ENCODE measurements around the gene SLCO4A1.

Gene SLCO4A1

DNA sequence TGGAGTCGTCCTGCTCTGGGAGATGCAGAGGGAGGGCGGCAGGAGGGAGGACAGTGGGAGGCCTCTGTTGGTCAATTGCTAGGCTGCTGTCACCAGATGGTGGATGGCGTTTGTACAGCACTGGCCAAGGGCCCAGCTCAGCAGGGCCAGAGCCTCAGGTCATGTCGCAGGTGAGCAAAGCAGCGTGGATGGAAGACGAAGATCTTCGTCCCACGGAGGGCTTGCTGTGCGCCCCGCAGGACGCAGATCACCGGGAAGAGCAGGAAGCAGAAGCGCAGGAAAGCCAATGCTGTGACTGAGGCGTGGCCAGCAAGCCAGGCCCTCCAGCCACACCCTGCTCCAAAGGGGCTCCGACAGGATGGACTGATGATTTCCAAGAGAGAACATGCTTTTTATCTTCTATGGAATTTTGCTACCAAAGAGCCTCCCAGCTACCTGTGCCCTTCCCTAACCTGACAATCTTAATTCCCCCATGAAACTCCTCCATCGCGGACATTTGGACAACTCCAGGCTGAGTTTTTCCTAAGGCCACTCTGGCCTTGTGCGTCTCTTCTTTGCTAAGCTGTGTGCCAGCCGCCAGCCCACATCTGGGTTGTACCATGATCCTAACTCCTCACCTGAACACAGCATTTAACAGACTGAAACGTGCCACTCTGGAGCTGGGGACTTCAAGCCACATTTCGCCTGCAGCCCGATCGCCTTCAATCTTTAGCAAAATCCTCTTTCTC, 3.5 kb upstream of the SLCO4A1 start:
- DNase-seq = no peak

DNA sequence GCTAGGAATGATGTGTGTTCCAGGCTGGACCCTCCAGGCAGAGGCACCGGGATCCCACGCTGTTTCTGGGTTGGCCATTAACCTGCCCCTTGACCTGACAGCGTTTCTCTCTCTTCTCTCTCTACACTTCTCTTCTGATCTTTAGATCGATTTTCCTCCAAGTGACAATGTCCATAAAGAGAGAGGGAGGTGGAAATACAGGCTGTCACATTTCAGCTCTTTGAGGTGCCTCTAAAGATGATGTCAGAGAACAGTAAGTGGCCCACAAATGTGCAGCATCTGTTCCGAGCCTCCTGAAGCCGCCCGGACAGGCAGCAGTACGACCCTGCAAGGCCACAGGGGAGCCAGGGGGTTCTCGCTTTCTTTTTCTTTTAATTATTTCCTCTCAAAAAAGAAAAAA, 2.5 kb upstream of the SLCO4A1 start:
- no peak for DNase-seq

- DNase-seq = no peak
These were observed 1.4 kb upstream of the SLCO4A1 start for GRCh38 chr20:62640870-62641269.

DNA sequence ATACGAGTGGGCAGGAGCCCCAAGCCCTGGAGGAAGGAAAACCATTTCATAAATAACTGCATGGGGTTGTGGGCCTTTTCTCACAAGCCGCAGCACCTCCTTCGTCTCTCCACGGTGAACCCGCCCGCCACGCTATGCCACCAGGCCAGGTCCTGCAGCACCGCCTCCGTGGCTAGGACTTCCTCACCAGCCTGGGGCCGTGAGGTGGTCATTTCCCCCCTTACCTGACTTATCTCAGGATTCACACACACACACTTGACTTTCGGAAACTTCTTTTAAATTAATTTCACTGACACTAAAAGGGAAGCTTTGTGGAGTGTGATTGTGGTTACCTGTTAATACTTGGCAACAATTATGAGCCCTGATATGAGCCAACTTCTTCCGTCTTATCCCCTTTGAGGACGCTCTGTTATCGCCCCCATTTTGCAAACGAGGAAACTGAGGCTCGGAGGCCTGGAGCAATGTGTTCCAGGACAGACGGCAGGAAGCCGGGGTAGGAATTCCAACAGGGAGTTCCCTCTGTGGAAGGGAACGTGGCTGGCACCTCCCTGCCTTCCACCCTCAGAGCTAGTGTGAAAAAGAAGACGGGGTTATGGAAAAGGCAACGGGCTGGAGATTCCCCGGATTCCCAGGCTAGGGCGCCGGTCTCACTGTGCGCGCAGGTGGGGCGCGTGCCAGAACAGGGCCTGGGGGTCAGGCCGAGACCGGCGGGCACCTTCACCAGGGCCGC, 817 bp upstream of the SLCO4A1 start:
- no peak for DNase-seq

DNA sequence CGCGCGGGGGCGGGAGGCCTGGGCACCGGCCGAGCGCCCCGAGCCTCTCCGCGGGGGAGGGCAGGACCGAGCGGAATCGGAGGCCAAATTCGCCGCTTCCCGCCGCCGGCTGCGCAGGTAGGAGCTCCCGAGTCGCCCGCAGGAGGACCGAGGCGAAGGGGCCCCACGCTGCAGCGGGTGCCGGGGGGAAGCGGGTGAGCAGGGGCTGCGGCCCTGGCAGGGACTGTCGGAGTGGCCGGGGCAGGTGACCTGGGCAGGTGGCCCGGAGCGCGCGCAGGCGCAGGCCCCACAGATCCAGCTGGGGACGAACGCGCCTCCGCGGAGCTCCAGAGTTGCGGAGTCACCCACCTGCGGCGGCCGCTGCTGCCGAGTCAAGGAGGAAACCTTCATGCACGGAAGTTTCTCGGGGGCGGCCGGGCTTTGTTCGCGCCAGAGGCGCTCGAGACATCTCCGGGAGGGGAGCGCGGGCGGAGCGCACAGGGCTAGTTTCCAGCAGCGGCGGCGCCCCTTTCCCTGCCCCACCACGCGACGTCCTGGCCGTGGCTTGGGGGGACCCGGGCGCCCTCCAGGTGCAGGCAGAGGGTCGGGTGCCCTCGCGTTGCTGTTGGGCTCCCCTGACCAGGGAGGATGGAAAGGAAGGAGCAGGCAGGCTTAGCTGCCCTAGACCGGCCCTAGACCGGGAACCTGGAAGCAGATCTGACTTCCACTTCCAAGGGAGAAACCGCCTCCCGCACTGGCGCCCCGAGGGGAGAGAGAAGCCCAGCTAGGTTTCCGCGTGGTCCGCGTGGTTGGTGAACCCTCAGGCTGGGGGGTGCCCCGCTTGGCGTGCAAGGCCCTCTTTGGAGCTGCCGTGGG, 590 bp downstream of the SLCO4A1 start:
- peak; percentile 63 to 68 for DNase-seq

DNA sequence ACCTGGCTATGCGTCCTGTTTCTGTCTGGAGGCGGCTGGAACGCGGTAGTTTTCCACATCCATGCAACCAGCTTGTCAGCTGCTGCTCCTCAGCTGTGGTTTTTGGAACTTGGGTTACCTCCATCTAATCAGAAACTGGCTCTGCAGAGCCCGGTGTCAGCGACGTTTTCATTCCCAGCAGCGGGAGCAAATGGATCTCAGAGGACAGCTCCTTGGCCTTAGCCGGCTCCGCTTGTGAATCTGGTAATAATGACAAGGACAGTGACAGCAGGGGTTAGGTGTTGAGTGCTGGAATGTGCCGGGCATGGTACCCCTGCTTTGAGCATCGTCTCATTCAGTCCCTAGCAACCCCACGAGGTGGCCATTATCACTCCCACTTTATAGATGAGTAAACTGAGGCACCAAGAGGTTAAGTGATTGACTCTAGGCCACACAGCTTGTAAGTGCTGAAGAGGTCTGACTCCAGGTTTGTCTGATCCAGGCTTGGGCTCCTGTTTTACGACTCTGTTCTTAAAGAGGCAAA, 1.3 kb downstream of the SLCO4A1 start:
- no peak for DNase-seq

- no peak for DNase-seq
These were observed 1.9 kb downstream of the SLCO4A1 start for GRCh38 chr20:62644044-62644795.

DNA sequence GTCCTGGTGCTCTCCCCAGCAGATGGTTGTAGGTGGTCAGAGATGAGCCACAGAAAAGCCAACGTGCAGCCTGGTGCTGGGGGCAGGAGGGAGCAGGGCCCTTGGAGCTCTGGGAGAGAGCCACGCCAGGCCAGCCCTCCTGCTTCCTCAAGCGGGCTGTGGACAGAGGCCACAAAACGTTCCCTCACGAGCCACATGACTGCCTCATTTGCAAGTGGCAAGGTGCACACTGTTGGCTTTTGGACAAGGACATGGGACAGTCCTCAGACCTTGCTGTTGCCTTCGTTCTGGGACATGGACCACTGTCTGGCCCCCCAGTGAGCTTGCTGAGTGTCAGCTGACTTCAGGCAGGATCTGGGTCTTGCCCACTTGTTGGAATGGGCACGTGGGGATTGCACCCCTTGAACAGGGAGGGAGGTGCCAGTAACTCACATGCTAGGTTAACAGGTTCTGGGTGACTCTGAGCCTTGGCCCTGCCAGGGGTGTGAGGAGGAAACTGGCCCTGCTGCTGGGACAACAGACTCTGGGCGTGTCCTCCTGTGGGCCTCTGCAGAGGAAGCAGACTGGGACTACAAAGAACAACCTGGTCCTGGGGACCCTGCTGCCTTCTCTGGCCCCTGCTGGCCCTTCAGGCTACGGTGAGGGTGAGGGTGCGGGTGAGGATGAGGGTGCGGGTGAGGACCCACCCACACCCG, 2.6 kb downstream of the SLCO4A1 start:
- DNase-seq = no peak

GRCh38 chr20:62645613-62646012, 3.3 kb downstream of the SLCO4A1 start:
- DNase-seq = no peak

- DNase-seq = no peak
These were observed 4.7 kb downstream of the SLCO4A1 start for GRCh38 chr20:62646851-62647520.

GRCh38 chr20:62647521-62648317, 5.4 kb downstream of the SLCO4A1 start:
- no peak for DNase-seq

- DNase-seq = no peak
These were observed 6.2 kb downstream of the SLCO4A1 start for GRCh38 chr20:62648318-62648995.

- no peak for DNase-seq
These were observed 6.8 kb downstream of the SLCO4A1 start for GRCh38 chr20:62649140-62649539.

GRCh38 chr20:62650551-62651284, 8.4 kb downstream of the SLCO4A1 start:
- DNase-seq = no peak

GRCh38 chr20:62651285-62652021, 9.2 kb downstream of the SLCO4A1 start:
- peak; percentile 68 to 76 for DNase-seq

- DNase-seq = peak; percentile 50 to 63
These were observed 10.0 kb downstream of the SLCO4A1 start for GRCh38 chr20:62652041-62652893.

DNA sequence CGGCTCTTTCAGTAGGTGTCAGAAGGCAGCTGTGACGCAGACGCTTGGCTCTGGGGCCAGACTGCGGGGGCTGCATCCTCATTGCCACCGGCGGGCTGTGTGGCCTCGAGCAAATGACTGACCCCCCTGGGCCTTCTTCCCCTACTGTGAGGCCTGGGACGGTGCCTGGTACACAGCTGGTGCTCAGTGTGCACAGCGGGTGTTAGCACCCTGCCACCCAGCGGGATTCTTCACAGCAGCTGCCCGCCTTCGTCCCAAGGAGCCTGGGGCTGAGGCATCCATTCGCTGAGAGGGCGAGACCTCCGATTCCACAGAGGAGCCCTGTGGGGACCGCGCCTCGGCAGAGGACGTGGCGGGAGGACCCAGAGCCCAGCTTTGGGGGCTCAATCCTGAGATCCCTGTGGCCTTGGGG, 10.6 kb downstream of the SLCO4A1 start:
- DNase-seq = no peak

Measured in stimulated activated CD4-positive, alpha-beta T cell treated with anti-CD3 and anti-CD28 coated beads, Interleukin-2, amount 100 ng/mL, for 24 hours (primary cell).